ENCODE data around the gene FOXO4.
"Not testable (repeated sequence)": the region's sequence is repeated elsewhere in the genome, so short reads cannot be mapped to it uniquely, and the experiment has no call there.

FOXO4 gene

GRCh38 chrX:71095555-71095980 is at the start of gene FOXO4:
TSS of gene FOXO4 (plus strand) at chrX:71095851. CDS start at chrX:71096529, 678 bp downstream.
- no peaks in the 10 kb centered on the region for H3K27me3 ChIP-seq (replicated peaks)
- H3K27ac ChIP-seq = no peak within 1 kb of the TSS
- in situ Hi-C loops (cut with HindIII; ENCODE audit: low pct_ligation_motif_present, low sequenced_read_pairs) = no loop called here
- H3K36me3 ChIP-seq (replicated peaks) = no peaks in the 10 kb centered on the region
- no peak for TF ChIP-seq CTCF (IDR thresholded peaks at IDR 0.05; ENCODE audit: low read depth, low read length, missing control alignments)
- peak within 1 kb of the TSS; percentile 61 for H3K4me3 ChIP-seq (ENCODE audit: low read depth, low read length)
- peak; percentile 83 for DNase-seq

GRCh38 chrX:71047891-71048290 is 47.8 kb upstream of the FOXO4 start:
- H3K27ac ChIP-seq; H3K4me3 ChIP-seq (ENCODE audit: low read depth, low read length); in situ Hi-C loops (cut with HindIII; ENCODE audit: low pct_ligation_motif_present, low sequenced_read_pairs); DNase-seq; H3K36me3 ChIP-seq (replicated peaks); H3K27me3 ChIP-seq (replicated peaks): not testable (repeated sequence)

DNA sequence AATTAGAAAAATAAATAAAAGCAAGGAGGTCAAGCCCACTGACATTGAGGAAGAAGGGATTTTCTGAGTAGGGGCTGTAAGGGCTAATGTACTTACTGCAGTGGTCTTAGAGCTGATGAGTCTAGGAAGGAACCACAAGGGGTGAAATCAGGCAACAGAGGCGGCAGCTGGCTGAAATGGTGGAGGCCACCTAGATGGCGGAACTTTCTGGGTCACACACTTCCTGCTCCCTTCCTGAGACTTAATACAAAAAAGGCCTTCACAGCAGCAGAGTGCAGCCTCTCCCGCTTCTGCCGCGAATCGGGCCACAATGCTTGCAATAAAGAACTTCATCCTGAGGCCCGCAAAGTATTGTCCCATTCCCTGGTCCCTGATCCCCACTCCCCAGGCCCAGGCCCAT is 42.9 kb upstream of the FOXO4 start:
- Histone ChIP-seq H3K27ac (no peak overlapping the region), H3K4me3 (ENCODE audit: low read depth, low read length) (peak overlapping the region; percentile 35), H3K36me3 (replicated peaks) (no peaks in the 10 kb centered on the region), H3K27me3 (replicated peaks) (no peaks in the 10 kb centered on the region)
- no peak for DNase-seq
- no peak for TF ChIP-seq CTCF (IDR thresholded peaks at IDR 0.05; ENCODE audit: low read depth, low read length, missing control alignments)
- in situ Hi-C loops (cut with HindIII; ENCODE audit: low pct_ligation_motif_present, low sequenced_read_pairs) = no loop called here

GRCh38 chrX:71053217-71053621 is 42.4 kb upstream of the FOXO4 start:
- Histone ChIP-seq H3K27me3 (replicated peaks) (no peaks in the 10 kb centered on the region), H3K4me3 (ENCODE audit: low read depth, low read length) (peak overlapping the region; percentile 35), H3K36me3 (replicated peaks) (no peaks in the 10 kb centered on the region), H3K27ac (no peak overlapping the region)
- DNase-seq = peak; percentile 3
- no peak for TF ChIP-seq CTCF (IDR thresholded peaks at IDR 0.05; ENCODE audit: low read depth, low read length, missing control alignments)
- in situ Hi-C loops (cut with HindIII; ENCODE audit: low pct_ligation_motif_present, low sequenced_read_pairs) = no loop called here

DNA sequence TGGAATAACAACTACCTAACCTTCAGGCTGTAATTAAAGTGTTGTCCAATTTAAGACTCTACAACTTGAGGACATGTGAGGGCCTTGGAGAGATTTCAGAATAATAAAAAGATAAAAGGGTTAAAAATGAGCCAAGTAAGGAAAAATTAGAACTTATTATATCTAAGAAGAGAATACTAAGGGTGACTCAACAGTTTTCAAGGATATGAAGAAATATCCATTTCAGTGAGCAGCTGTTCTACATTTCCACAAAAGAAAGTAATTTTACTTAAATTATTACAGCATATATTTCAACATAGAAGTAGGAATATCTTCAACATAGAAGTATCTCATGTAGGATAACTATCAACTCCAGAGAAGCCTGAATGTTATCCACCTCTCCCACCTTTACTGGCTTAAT is 38.8 kb upstream of the FOXO4 start:
- in situ Hi-C loops (cut with HindIII; ENCODE audit: low pct_ligation_motif_present, low sequenced_read_pairs) = no loop called here
- Histone ChIP-seq H3K36me3 (replicated peaks) (peaks cover 2% of the 10 kb centered on the region), H3K27ac (peak overlapping the region; percentile 45), H3K4me3 (ENCODE audit: low read depth, low read length) (no peak overlapping the region), H3K27me3 (replicated peaks) (no peaks in the 10 kb centered on the region)
- TF ChIP-seq CTCF (IDR thresholded peaks at IDR 0.05; ENCODE audit: low read depth, low read length, missing control alignments) = no peak
- DNase-seq = no peak

GRCh38 chrX:71057848-71058530 is 37.7 kb upstream of the FOXO4 start:
- TF ChIP-seq CTCF (IDR thresholded peaks at IDR 0.05; ENCODE audit: low read depth, low read length, missing control alignments) = no peak
- H3K36me3 ChIP-seq (replicated peaks) = peaks cover 2% of the 10 kb centered on the region
- in situ Hi-C loops (cut with HindIII; ENCODE audit: low pct_ligation_motif_present, low sequenced_read_pairs) = no loop called here
- DNase-seq = no peak
- no peaks in the 10 kb centered on the region for H3K27me3 ChIP-seq (replicated peaks)
- H3K27ac ChIP-seq = no peak overlapping the region
- no peak overlapping the region for H3K4me3 ChIP-seq (ENCODE audit: low read depth, low read length)
